NCI-H1105 (cell line): ENCODE measurements around the gene KCNAB2.

ENCODE experiments used
- DNase-seq: peaks from one replicate; lab custom pipeline; 2025; lab: John Stamatoyannopoulos, UW

KCNAB2 gene

DNA sequence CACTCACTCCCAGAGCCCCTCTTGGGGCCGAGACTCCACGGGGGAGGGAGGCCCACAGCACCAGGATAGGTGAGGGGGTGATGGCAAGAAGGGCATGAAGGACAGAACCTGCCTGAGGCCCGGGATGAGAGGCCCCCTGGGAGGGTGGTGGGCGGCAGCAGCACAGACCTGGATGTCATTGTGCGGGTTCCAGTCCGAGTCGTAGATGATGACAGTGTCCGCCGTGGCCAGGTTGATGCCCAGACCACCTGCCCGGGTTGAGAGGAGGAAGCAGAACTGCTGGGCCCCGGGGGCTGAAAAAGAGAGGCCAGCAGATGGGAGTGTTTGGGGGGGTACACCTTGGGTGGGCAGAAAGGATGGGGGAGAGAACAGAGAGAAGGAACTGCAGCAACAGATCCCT is 84.3 kb downstream of the KCNAB2 start:
- DNase-seq, result no peak

DNA sequence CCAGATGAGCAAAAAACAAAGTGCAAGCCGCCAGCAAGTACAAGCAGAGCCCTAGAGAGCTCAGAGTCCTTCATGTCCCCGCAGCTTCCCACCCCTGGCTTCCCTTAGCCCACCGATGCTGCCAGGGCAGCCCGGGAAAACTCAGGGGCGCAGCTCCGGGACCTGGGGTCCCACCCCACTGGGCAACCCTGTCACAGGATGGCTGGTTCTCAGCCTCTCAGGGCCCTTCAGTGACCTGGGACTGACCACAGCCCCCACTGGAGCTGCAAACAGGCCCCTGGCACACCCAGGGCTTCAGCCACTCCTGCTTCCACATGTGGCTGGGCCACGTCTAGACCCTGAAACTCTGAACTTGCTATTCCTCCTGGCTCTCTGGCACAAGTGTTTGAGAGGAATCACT is 84.9 kb downstream of the KCNAB2 start:
- no peak for DNase-seq

GRCh38 chr1:6131561-6131960 is 85.9 kb downstream of the KCNAB2 start:
- no peak for DNase-seq

- no peak for DNase-seq
Measured at GRCh38 chr1:6133146-6133895, 87.6 kb downstream of the KCNAB2 start.

GRCh38 chr1:6134206-6134605 is 88.5 kb downstream of the KCNAB2 start:
- no peak for DNase-seq

DNA sequence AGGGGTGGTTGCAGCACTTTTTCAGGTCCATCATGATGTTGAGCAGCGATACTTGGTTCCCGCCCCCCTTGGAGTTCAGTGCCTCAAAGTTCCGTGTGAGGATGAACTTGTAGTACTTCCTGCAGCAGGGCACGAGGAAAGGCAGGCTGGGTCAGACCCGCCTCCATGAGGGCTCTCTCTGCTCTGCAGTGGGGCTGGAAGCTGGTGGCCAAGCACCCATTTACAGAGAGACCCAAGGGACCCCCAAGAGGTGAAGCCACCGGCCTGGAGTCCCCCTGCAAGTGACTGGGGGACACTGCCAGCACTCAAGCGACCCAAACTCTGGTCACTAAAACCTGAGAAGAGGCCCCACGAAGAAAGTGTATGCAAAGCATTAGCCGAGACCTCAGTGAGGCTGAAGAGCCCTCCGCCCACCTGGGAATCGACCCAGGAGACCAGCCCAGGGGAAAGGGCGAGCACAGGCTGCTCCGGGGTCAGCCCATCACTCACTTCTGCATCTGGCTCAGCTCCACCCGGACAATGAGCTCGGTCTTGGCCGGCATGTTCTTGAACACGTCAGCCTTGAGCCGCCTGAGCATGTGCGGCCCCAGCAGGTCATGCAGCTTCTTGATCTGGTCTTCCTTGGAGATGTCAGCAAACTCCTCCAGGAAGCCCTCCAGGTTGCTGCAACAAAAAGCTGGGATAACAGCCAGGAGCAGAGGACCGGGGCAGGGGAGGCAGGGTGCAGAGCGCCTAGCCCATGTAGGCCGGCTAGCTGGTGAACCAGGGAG is 89.2 kb downstream of the KCNAB2 start:
- no peak for DNase-seq

- no peak for DNase-seq
Measured at GRCh38 chr1:6136516-6137220, 91.0 kb downstream of the KCNAB2 start.

DNA sequence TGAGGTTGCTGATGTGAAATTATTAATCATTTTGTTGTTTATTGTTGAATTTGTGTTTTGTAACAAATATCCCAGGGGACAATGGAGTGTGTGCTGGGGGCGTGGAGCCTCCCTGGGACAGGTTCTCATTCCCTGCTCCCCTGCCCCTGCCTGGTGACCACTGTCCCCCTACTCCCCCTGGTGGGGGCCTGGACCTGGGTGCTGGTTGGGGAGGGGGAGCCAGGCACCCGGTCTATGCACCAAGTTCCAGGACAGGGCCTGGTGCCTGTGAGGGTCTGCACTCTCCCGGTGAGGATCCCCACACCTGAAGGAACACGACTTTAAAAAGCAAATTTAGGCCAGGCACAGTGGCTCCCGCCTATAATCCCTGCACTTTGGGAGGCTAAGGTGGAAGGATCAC is 92.1 kb downstream of the KCNAB2 start:
- no peak for DNase-seq

- DNase-seq, result no peak
Measured at GRCh38 chr1:6140413-6140812, 94.7 kb downstream of the KCNAB2 start.

DNA sequence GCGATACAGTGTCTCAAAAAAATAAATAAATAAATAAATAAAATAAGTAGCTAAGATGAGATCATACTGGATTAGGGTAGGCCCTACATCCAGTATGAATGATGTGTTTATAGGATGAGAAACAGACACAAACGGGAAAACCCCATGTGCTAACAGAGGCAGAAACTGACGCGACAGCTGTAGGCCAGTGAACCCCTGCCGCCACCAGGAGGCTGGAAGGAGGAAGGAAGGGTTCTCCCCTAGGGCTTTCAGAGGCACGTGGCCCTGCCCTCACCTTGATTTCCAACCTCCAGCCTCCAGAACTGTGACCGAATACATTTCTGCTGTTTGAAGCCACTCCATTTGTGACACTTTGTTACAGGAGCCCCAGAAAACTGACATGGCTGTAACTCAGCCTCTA is 95.9 kb downstream of the KCNAB2 start:
- DNase-seq, result no peak

DNA sequence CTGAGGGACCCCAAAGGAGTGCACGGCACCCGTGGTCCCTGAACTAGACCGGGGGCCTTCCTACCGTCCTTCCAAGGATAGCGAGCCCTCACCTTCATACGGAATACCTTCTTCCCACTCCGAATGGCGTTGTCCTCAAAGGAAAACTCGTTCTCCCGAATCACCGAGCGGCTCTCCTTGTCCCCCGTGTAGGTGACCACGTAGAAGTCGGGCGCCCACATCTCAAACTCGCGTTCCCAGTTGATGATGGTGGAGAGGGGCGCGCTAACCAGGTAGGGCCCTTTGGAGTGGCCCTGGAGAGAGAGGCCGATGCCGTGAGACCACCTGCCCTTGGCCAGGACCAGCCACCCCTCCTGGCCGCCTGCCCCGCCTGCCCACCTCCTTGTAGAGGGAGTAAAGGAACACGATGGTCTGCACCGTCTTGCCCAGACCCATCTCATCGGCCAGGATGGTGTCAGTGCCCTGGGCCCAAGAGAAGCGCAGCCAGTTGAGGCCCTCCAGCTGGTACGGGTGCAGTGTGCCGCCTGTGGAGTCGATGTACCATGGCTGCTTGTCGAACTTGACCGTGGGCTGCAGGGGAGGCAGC is 96.4 kb downstream of the KCNAB2 start:
- DNase-seq, result no peak

GRCh38 chr1:6142734-6143133 is 97.0 kb downstream of the KCNAB2 start:
- no peak for DNase-seq

DNA sequence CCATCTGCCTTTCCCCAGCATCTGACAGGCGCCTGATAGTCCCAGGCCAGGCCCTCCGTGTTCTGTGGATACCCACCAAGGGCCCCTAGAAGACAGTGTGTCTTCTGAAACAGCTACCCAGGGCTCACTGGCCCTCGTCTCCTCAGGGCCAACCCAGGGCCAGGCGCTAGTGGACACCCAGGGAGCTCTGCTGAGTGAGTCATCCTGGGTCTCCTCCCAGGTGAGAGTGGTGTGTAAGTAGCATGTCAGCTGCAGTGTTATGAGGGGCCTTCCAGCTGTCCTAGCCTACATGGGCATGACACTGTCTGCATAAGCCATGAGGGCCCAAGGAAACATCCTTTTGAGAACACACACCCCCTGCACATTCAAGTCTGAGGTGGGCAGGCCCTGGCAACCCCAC is 97.7 kb downstream of the KCNAB2 start:
- no peak for DNase-seq

DNA sequence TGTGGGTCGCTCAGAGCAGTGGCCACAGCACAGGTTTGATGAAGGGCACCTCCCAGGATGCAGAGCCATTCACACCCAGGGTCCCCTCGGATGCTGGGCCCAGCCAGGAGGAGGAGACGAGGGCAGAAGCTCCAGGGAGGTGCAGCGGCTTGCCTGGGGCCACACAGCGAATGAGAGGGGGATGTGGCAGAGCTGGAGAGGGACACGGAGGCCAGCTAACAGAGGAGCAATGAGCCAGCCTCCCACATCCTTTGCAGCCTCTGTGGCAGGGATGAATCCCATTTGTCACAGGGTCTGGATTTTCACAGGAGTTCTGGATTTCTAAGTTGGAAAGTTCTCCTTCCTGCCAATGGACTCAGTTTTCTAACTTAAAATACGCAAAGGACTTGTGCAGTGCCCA is 98.5 kb downstream of the KCNAB2 start:
- no peak for DNase-seq

GRCh38 chr1:6144647-6145395 is 99.1 kb downstream of the KCNAB2 start:
- no peak for DNase-seq

GRCh38 chr1:6145396-6145750 is 99.7 kb downstream of the KCNAB2 start:
- no peak for DNase-seq

DNA sequence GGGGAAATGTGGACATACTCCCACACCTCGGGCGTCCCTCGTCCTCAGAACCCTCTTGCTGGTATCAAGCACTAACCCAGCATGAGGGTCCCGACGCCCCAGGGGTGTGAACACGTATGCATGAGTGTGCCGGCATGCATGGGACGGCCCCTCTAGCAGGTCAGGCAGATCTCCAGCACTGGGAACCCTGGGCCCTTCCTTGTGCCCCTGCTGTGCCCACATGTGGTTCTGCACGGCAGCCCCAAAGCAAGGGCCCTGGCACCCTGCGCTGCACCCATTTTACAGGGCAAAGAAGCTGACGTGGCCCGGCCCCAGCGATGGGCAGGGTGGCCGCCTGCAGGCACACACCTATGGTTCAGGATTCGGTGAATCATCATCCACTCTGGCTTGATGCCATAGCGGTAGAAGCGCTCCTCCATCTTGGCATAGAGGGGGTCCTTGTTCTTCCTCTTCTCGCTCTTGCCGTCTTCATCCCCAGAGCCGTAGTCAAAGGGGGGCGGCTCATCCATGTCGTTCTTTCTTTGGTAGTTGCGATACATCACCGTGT is 100.2 kb downstream of the KCNAB2 start:
- no peak for DNase-seq

DNA sequence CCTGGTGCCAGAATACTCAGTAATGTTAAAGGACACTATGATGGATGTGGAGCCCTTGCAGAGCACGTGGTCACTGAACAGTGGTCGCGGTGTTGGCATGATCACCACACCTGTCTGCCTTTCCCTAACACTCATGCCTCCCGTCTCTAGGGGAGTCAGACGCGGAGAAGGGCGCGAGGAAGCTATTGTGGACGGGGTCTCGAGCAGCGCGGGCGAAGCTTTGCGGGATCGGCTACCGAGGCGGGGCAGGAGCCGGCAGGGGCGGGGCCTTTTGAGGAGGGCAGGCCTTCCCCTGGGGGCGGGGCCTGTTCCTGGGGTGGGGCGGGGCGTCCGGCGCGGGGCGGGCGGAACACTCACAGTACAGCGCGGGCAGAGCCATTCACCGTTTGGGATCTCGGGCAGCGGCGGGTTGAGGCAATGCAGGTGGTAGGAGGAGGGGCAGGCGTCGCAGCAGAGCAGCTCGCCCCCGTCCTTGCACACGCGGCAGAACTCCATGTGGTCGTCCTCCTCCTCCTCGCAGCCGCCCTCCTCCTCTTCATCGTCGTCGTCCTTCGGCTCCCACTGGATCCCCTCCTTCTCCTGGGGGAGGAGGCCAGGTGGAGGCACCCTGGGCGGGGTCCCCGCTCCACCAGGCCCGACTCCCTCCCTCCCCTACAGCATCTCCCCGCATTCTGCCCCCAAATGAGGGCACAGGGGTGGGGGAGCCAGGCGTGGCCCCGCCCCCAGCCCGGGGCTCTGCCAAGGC is 103.0 kb downstream of the KCNAB2 start:
- peak; percentile 84 for DNase-seq

- DNase-seq, result no peak
Measured at GRCh38 chr1:6149597-6149996, 103.9 kb downstream of the KCNAB2 start.

DNA sequence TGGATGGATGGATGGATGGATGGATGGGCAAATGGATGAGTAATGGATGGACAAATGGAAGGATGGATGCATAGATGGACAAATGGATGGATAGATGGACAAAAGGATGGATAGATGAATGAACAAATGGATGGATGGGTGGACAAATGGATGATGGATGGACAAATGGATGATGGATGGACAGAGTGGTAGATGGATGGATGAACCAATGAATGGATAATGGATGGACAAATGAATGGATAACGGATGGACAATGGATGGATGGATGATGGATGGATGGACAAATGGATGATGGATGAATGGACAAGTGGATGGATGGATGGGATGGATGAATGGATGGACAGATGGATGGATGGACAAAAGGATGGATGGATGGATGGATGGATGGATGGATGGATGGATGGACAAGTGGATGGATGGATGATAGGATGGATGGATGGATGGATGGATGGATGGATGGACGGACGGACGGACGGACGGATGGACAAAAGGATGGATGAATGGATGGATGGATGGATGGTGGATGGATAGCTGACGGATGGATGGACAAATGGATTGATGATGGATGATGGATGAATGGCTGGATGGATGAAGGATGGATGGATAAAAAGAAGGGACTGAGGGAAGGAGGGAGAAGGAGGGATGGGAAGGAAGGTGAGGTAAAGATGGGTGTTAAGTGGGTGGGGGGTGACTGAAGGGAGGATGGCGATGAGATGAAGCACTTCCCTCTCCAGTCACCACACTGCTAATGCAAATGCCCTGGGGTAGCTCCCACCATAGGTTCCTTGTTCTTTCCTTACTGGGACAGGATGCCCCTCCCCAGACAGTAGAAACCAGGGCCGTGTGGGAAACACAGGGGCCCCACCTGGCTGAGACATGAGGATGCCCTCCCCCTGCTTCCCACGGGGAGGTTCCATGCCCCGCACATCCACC is 104.6 kb downstream of the KCNAB2 start:
- DNase-seq, result no peak
